B cell (primary cell): ENCODE results near the gene TAPBP. TPM values are rescaled to one million over a fixed set of nuclear protein-coding genes. Genes with fewer than 3 reads are reported as not detected.

ENCODE experiments used
- ATAC-seq: fragments of 200-7000 bp; cut with Tn5 transposase; one replicate; pipeline ENCODE4 v1.10.0; 2021; ENCODE audit warnings: low read depth, mild to moderate bottlenecking, moderate number of reproducible peaks, moderate library complexity
- CTCF ChIA-PET: fragments of 350-600 bp; sonication (Branson Sonifier 250); formaldehyde crosslinking; loops from one replicate; lab custom pipeline; 2021; ENCODE audit warnings: antibody characterized with exemption, inconsistent platforms; lab: Charles Lee
- POLR2A ChIA-PET: fragments of 350-600 bp; sonication (Branson Sonifier 250); formaldehyde crosslinking; loops from one replicate; lab custom pipeline; 2021; ENCODE audit warnings: antibody characterized with exemption; lab: Charles Lee
- DNase-seq: peaks from one replicate; pipeline ENCODE4 v3.0.0; 2013
- H2AFZ ChIP-seq: 2 replicates; pipeline ENCODE4 v1.6.1; 2012; ENCODE audit warnings: mild to moderate bottlenecking, low read depth, low read length; ENCODE audit not compliant: insufficient read depth, poor library complexity, severe bottlenecking
- H3K27ac ChIP-seq, 2 donors: 1 replicate in 1 of 2; 2 replicates in 1 of 2; pipeline ENCODE4 v1.5.1; 2012 to 2013; ENCODE audit warnings: low read length in 2 of 2, mild to moderate bottlenecking in 2 of 2, moderate library complexity in 1 of 2
- H3K27me3 ChIP-seq, 4 experiments: fragments of 200-600 bp in 1 of 4; sonication (generic) in 1 of 4; replicated peaks in 1 of 4; 1 replicate in 2 of 4; 2 replicates in 2 of 4; pipeline versions ENCODE4 v1.6.1 to v1.7.0; 2013 to 2016; ENCODE audit warnings: low read length in 3 of 4, mild to moderate bottlenecking in 2 of 4, mixed read lengths in 1 of 4, moderate library complexity in 1 of 4; ENCODE audit not compliant: insufficient read depth in 4 of 4, control insufficient read depth in 3 of 4; ENCODE audit errors: control extremely low read depth in 1 of 4
- H3K36me3 ChIP-seq, 2 experiments: replicated peaks in 1 of 2; 1 replicate in 1 of 2; 2 replicates in 1 of 2; pipeline versions ENCODE4 v1.6.1 to v1.7.1; 2013; ENCODE audit warnings: low read length in 1 of 2; ENCODE audit not compliant: insufficient read depth in 2 of 2, control insufficient read depth in 1 of 2; ENCODE audit errors: control extremely low read depth in 1 of 2, extremely low read depth in 1 of 2
- H3K4me1 ChIP-seq, 2 donors: fragments of 200-600 bp in 1 of 2; sonication (generic) in 1 of 2; 1 replicate in 1 of 2; 2 replicates in 1 of 2; pipeline versions ENCODE4 v1.5.1 to v1.6.1; 2013 to 2017; ENCODE audit warnings: low read length in 2 of 2; ENCODE audit not compliant: control insufficient read depth in 2 of 2, insufficient read depth in 2 of 2
- H3K4me2 ChIP-seq: replicated peaks from 2 replicates; pipeline ENCODE3; 2012; ENCODE audit warnings: mild to moderate bottlenecking, low read depth, low read length; ENCODE audit not compliant: poor library complexity, severe bottlenecking
- H3K4me3 ChIP-seq, 5 experiments: fragments of 200-600 bp in 1 of 5; sonication (generic) in 1 of 5; 1 replicate in 3 of 5; 2 replicates in 2 of 5; pipeline versions ENCODE4 v1.5.1 to v1.7.0; 2011 to 2016; ENCODE audit warnings: low read length in 4 of 5, mild to moderate bottlenecking in 4 of 5, low read depth in 2 of 5, control low read depth in 1 of 5, moderate library complexity in 1 of 5; ENCODE audit not compliant: insufficient read depth in 1 of 5; ENCODE audit errors: control extremely low read depth in 1 of 5, extremely low read depth in 1 of 5
- H3K79me2 ChIP-seq: fragments of 200-600 bp; sonication (generic); one replicate; pipeline ENCODE4 v1.6.0; 2016; ENCODE audit warnings: low read length; ENCODE audit not compliant: control insufficient read depth, insufficient read depth
- H3K9ac ChIP-seq: fragments of 200-600 bp; sonication (generic); 2 replicates; pipeline ENCODE4 v1.6.1; 2017; ENCODE audit warnings: mild to moderate bottlenecking, low read length, moderate library complexity
- H3K9me3 ChIP-seq, 3 donors: one replicate each; pipeline versions ENCODE4 v1.6.1 to v1.7.1; 2013; ENCODE audit warnings: low read length in 2 of 3; ENCODE audit not compliant: control insufficient read depth in 2 of 3, insufficient read depth in 1 of 3; ENCODE audit errors: control extremely low read depth in 1 of 3
- H4K20me1 ChIP-seq: 2 replicates; pipeline ENCODE4 v1.6.0; 2012; ENCODE audit warnings: mild to moderate bottlenecking, low read length; ENCODE audit not compliant: insufficient read depth, control insufficient read depth, poor library complexity, severe bottlenecking
- H3K27ac Mint-ChIP-seq: one replicate; pipeline ENCODE4 v1.8.0; 2021; ENCODE audit warnings: mixed read lengths
- H3K27me3 Mint-ChIP-seq: one replicate; pipeline ENCODE4 v1.8.0; 2021; ENCODE audit warnings: mixed read lengths
- H3K4me1 Mint-ChIP-seq: one replicate; pipeline ENCODE4 v1.8.0; 2021; ENCODE audit warnings: mixed read lengths
- H3K4me3 Mint-ChIP-seq: one replicate; pipeline ENCODE4 v1.8.0; 2021; ENCODE audit warnings: mixed read lengths
- H3K9me3 Mint-ChIP-seq: one replicate; pipeline ENCODE4 v1.8.0; 2022; ENCODE audit warnings: mixed read lengths; ENCODE audit not compliant: insufficient read depth
- CTCF ChIP-seq: fragments of 200-600 bp; IDR thresholded peaks from one replicate; pipeline ENCODE4 v1.8.0; 2022; ENCODE audit warnings: antibody characterized with exemption, mild to moderate bottlenecking
- EZH2 ChIP-seq: IDR thresholded peaks from 2 replicates; pipeline ENCODE4 v1.6.1; 2012; ENCODE audit warnings: borderline replicate concordance, low read depth, mild to moderate bottlenecking, moderate library complexity, low read length; ENCODE audit not compliant: insufficient read depth, poor library complexity, severe bottlenecking
- WGBS: methylation state at CpG from one replicate; pipeline ENCODE4 v1.1.5; 2013; ENCODE audit warnings: missing lambda C conversion rate; ENCODE audit not compliant: insufficient coverage; 5-methylcytosine and 5-hydroxymethylcytosine counted together
- intact Hi-C: fragments of 100-400 bp; cut with micrococcal nuclease; formaldehyde crosslinking; loops from one replicate; pipeline ENCODE4 v1.10.0; 2022
- polyA plus RNA-seq: library from polyadenylated mRNA; depleted of rRNA; stranded (reverse); fragments of >200 nt; gene quantifications from 2 replicates; pipeline ENCODE4 v1.2.3, GENCODE V29; 2012
- total RNA-seq, 2 donors: library from RNA; stranded (reverse); fragments of 120-200 nt in 1 of 2; gene quantifications; 1 replicate in 1 of 2; 2 replicates in 1 of 2; pipeline versions ENCODE4 v1.2.3 to v1.2.4, GENCODE V29; 2013 to 2022

TAPBP gene
- total and polyA plus RNA-seq, 2 donors (not counting 1 experiment from before 2014, with no cell fraction given), result 302 to 310 TPM

GRCh38 chr6:33298773-33299236, 15.1 kb downstream of the TAPBP start, which contains the start of gene RGL2:
TSS of gene RGL2 (minus strand) at chr6:33298942. CDS start at chr6:33298610, 332 bp downstream.
- H3K9ac ChIP-seq, result peak within 1 kb of the TSS; percentile 84
- Mint-ChIP-seq H3K27me3 (no peaks in the 10 kb centered on the region), H3K4me1 (peaks cover 36% of the 10 kb centered on the region), H3K4me3 (peak within 1 kb of the TSS; percentile 99), H3K9me3 (no peaks in the 10 kb centered on the region), H3K27ac (peak within 1 kb of the TSS; percentile 99)
- H3K4me1 ChIP-seq, result peaks cover 12 to 21% of the 10 kb centered on the region in 2 donors
- no peaks in the 10 kb centered on the region for H3K27me3 ChIP-seq
- peaks cover 15% of the 10 kb centered on the region for H3K79me2 ChIP-seq
- WGBS, result under 1% methylated on average over 26 of the region's 34 CpGs
- ChIA-PET POLR2A (interaction anchor here (0.6 to 3.3 kb wide), 13 partner anchors 9 to 1436 kb away, joined by 3 to 22 read pairs (median 8); partner anchors contain the start of genes B3GALT4, NEU1, PFDN6 and RPS18), CTCF (interaction anchor here (1.1 to 5.0 kb wide), 12 partner anchors 9 to 300 kb away, joined by 3 to 54 read pairs (median 5); partner anchors contain the start of genes B3GALT4, PFDN6, TAPBP and WDR46)
- no peaks in the 10 kb centered on the region for H3K9me3 ChIP-seq
- DNase-seq, result no peak
- no peak for TF ChIP-seq CTCF
- no peak for TF ChIP-seq EZH2
- peaks cover 23% of the 10 kb centered on the region for H4K20me1 ChIP-seq
- H3K36me3 ChIP-seq, result peaks cover 2 to 53% of the 10 kb centered on the region in 2 experiments
- peak; percentile 58 for ATAC-seq
- H3K4me2 ChIP-seq, result peak within 1 kb of the TSS; percentile 93
- H2AFZ ChIP-seq, result peak within 1 kb of the TSS; percentile 65
- intact Hi-C loops, result loop anchor here (1.0 to 2.0 kb wide), 10 partner anchors 10 to 112 kb away; partner anchors contain the start of genes B3GALT4, KIFC1, PFDN6 and PHF1
- H3K4me3 ChIP-seq, result peak within 1 kb of the TSS; percentile 71 to 96 (median 79)
- H3K27ac ChIP-seq, result peak within 1 kb of the TSS; percentile 86 to 91
